ENCODE measurements around the gene MRPL49. TPM values are rescaled to one million over a fixed set of nuclear protein-coding genes. Genes with fewer than 3 reads are reported as not detected.

The MRPL49 gene
- polyA plus RNA-seq, 1 donor from 2014 or later, result 80.5 TPM

- no peak overlapping the region for H3K4me2 ChIP-seq (ENCODE audit: low read length)
- H3K9me3 ChIP-seq (ENCODE audit: low read length), result no peaks in the 10 kb centered on the region
- H3K27ac ChIP-seq (ENCODE audit: low read length), result no peak overlapping the region
- no peaks in the 10 kb centered on the region for H4K20me1 ChIP-seq (ENCODE audit: insufficient read depth)
- H3K9me2 ChIP-seq (ENCODE audit: insufficient read depth, low read length), result no peaks in the 10 kb centered on the region
- no peaks in the 10 kb centered on the region for H3K36me3 ChIP-seq (ENCODE audit: insufficient read depth, low read length)
- H3F3A ChIP-seq (ENCODE audit: insufficient read depth, low read length, poor library complexity, severe bottlenecking), result no peaks in the 10 kb centered on the region
- no peaks in the 10 kb centered on the region for H3K27me3 ChIP-seq (ENCODE audit: insufficient read depth, low read depth, low read length)
- no peak overlapping the region for H2AFZ ChIP-seq (ENCODE audit: low read depth, low read length)
- TF ChIP-seq MXI1 (conservative IDR thresholded peaks at IDR 0.05; ENCODE audit: poor library complexity, severe bottlenecking) (no peak), POLR2AphosphoS5 (IDR thresholded peaks at IDR 0.05) (no peak), RAD21 (conservative IDR thresholded peaks at IDR 0.05) (no peak), TAF1 (IDR thresholded peaks at IDR 0.05; ENCODE audit: low read depth) (no peak), CTCF (IDR thresholded peaks at IDR 0.05; ENCODE audit: poor library complexity, severe bottlenecking) (no peak), REST (IDR thresholded peaks at IDR 0.05; ENCODE audit: borderline replicate concordance) (no peak), EP300 (conservative IDR thresholded peaks at IDR 0.05; ENCODE audit: poor library complexity, severe bottlenecking) (no peak), SMC3 (conservative IDR thresholded peaks at IDR 0.05; ENCODE audit: poor library complexity) (no peak), EZH2 (IDR thresholded peaks at IDR 0.05; ENCODE audit: borderline replicate concordance, insufficient read depth, low read length, poor library complexity, severe bottlenecking) (no peak)
- no peaks in the 10 kb centered on the region for H3K79me2 ChIP-seq (replicated peaks; ENCODE audit: insufficient read depth, low read length)
- no peak overlapping the region for H3K9ac ChIP-seq (ENCODE audit: low read length)
- no peak overlapping the region for H3K4me3 ChIP-seq (ENCODE audit: low read length)
Measured at GRCh38 chr11:65107078-65107477, 15.0 kb upstream of the MRPL49 start.

GRCh38 chr11:65107751-65108468 lies 14.2 kb upstream of the MRPL49 start:
- Histone ChIP-seq H3K79me2 (replicated peaks; ENCODE audit: insufficient read depth, low read length) (peaks cover 3% of the 10 kb centered on the region), H3K9me2 (ENCODE audit: insufficient read depth, low read length) (no peaks in the 10 kb centered on the region), H4K20me1 (ENCODE audit: insufficient read depth) (no peaks in the 10 kb centered on the region), H2AFZ (ENCODE audit: low read depth, low read length) (no peak overlapping the region), H3K9ac (ENCODE audit: low read length) (no peak overlapping the region), H3K4me2 (ENCODE audit: low read length) (no peak overlapping the region), H3K4me3 (ENCODE audit: low read length) (no peak overlapping the region), H3K27ac (ENCODE audit: low read length) (no peak overlapping the region), H3F3A (ENCODE audit: insufficient read depth, low read length, poor library complexity, severe bottlenecking) (no peaks in the 10 kb centered on the region), H3K9me3 (ENCODE audit: low read length) (no peaks in the 10 kb centered on the region), H3K36me3 (ENCODE audit: insufficient read depth, low read length) (no peaks in the 10 kb centered on the region), H3K27me3 (ENCODE audit: insufficient read depth, low read depth, low read length) (no peaks in the 10 kb centered on the region)
- TF ChIP-seq MXI1 (conservative IDR thresholded peaks at IDR 0.05; ENCODE audit: poor library complexity, severe bottlenecking), result no peak
- TF ChIP-seq POLR2AphosphoS5 (IDR thresholded peaks at IDR 0.05), result no peak
- TF ChIP-seq EZH2 (IDR thresholded peaks at IDR 0.05; ENCODE audit: borderline replicate concordance, insufficient read depth, low read length, poor library complexity, severe bottlenecking), result no peak
- TF ChIP-seq EP300 (conservative IDR thresholded peaks at IDR 0.05; ENCODE audit: poor library complexity, severe bottlenecking), result no peak
- TF ChIP-seq REST (IDR thresholded peaks at IDR 0.05; ENCODE audit: borderline replicate concordance), result no peak
- TF ChIP-seq SMC3 (conservative IDR thresholded peaks at IDR 0.05; ENCODE audit: poor library complexity), result no peak
- no peak for TF ChIP-seq RAD21 (conservative IDR thresholded peaks at IDR 0.05)
- no peak for TF ChIP-seq TAF1 (IDR thresholded peaks at IDR 0.05; ENCODE audit: low read depth)
- no peak for TF ChIP-seq CTCF (IDR thresholded peaks at IDR 0.05; ENCODE audit: poor library complexity, severe bottlenecking)
